GM12878 (cell line): ENCODE data around the gene DTNBP1. TPM values are rescaled to one million over a fixed set of nuclear protein-coding genes. Genes with fewer than 3 reads are reported as not detected.

Experiments used
- ATAC-seq: fragments of 200-7000 bp; cut with Tn5 transposase; 3 replicates; pipeline ENCODE4 v1.9.1; 2020; ENCODE audit warnings: mild to moderate bottlenecking, moderate library complexity
- BruUV-seq: library from RNA; stranded (reverse); fragments of 400-500 nt; replicated peaks from 2 replicates; lab custom pipeline; 2021; lab: Mats Ljungman, UMichigan
- CTCF ChIA-PET: fragments of 300-600 bp; sonication (Branson Sonifier 250); formaldehyde crosslinking; extraction: SDS; loops from one replicate; lab custom pipeline; 2021; ENCODE audit warnings: inconsistent platforms; lab: Yijun Ruan, JAX
- POLR2A ChIA-PET: fragments of 350-600 bp; formaldehyde crosslinking; extraction: SDS; loops from one replicate; lab custom pipeline; 2021; ENCODE audit warnings: inconsistent platforms; lab: Charles Lee
- RAD21 ChIA-PET: fragments of 300-600 bp; sonication (Branson Sonifier 250); formaldehyde crosslinking; loops from one replicate; lab custom pipeline; 2023; ENCODE audit warnings: antibody characterized with exemption; ENCODE audit not compliant: unreplicated experiment; lab: Charles Lee
- SMC1A ChIA-PET: fragments of 300-600 bp; sonication (Branson Sonifier 250); formaldehyde crosslinking; loops from one replicate; lab custom pipeline; 2023; ENCODE audit not compliant: unreplicated experiment, uncharacterized antibody; lab: Charles Lee
- DNase-seq: peaks from one replicate; pipeline ENCODE4 v3.0.0-alpha.2; 2011; ENCODE audit warnings: low read depth, low spot score
- FAIRE-seq: peaks from 3 replicates; lab custom pipeline; 2011; peaks lifted over from hg19 to GRCh38; lab: Jason Lieb, UNC
- H2AFZ ChIP-seq: 2 replicates; pipeline ENCODE4 v1.6.0; 2011; ENCODE audit warnings: low read depth, low read length, control low read depth; ENCODE audit not compliant: control insufficient read depth
- H3K27ac ChIP-seq: 2 replicates; pipeline ENCODE4 v1.5.1; 2011; ENCODE audit warnings: control low read depth; ENCODE audit not compliant: control insufficient read depth, insufficient read depth
- H3K27me3 ChIP-seq, 2 experiments: replicated peaks in 1 of 2; 2 replicates each; pipeline versions ENCODE4 v1.6.0 to v1.6.1; 2011; ENCODE audit warnings: low read length in 1 of 2; ENCODE audit not compliant: control insufficient read depth in 2 of 2, insufficient read depth in 2 of 2
- H3K36me3 ChIP-seq, 2 experiments: 2 replicates each; pipeline ENCODE4 v1.5.1; 2011; ENCODE audit warnings: low read length in 1 of 2; ENCODE audit not compliant: control insufficient read depth in 2 of 2, insufficient read depth in 2 of 2
- H3K4me1 ChIP-seq: 2 replicates; pipeline ENCODE4 v1.6.1; 2011; ENCODE audit warnings: mild to moderate bottlenecking, low read length, moderate library complexity, mixed read lengths; ENCODE audit not compliant: control insufficient read depth, insufficient read depth
- H3K4me2 ChIP-seq: 2 replicates; pipeline ENCODE4 v1.6.0; 2011; ENCODE audit warnings: control low read depth; ENCODE audit not compliant: control insufficient read depth, insufficient read depth
- H3K4me3 ChIP-seq: fragments of 200-600 bp; sonication (generic); 2 replicates; pipeline ENCODE4 v1.5.1; 2016
- H3K79me2 ChIP-seq: 2 replicates; pipeline ENCODE4 v1.6.0; 2011; ENCODE audit warnings: low read length; ENCODE audit not compliant: control insufficient read depth, insufficient read depth
- H3K9ac ChIP-seq: 2 replicates; pipeline ENCODE4 v1.8.0; 2011; ENCODE audit warnings: low read length, control low read depth, mixed read lengths; ENCODE audit not compliant: control insufficient read depth, insufficient read depth
- H3K9me3 ChIP-seq: replicated peaks from 3 replicates; pipeline ENCODE4 v1.5.1; 2011; ENCODE audit warnings: mild to moderate bottlenecking, low read length; ENCODE audit not compliant: control insufficient read depth, insufficient read depth
- H4K20me1 ChIP-seq: 2 replicates; pipeline ENCODE4 v1.6.0; 2011; ENCODE audit not compliant: control insufficient read depth, insufficient read depth
- ATF7 ChIP-seq: fragments of 450-650 bp; IDR thresholded peaks from 2 replicates; pipeline ENCODE4 v1.6.1; 2016; ENCODE audit warnings: low read depth, mild to moderate bottlenecking
- CHD1 ChIP-seq: IDR thresholded peaks from 2 replicates; pipeline ENCODE4 v1.6.1; 2012; ENCODE audit warnings: low read depth, low read length, improper control_type of control experiment
- PAX8 ChIP-seq: fragments of 450-650 bp; IDR thresholded peaks from 2 replicates; pipeline ENCODE4 v1.6.1; 2017; ENCODE audit warnings: mild to moderate bottlenecking, moderate library complexity
- ZBTB11 ChIP-seq: fragments of 450-650 bp; formaldehyde crosslinking; IDR thresholded peaks from 2 replicates; pipeline ENCODE4 v1.5.0; 2022; ENCODE audit warnings: mild to moderate bottlenecking, missing genetic modification characterization
- ZNF622 ChIP-seq: fragments of 450-650 bp; IDR thresholded peaks from 2 replicates; pipeline ENCODE4 v1.6.1; 2017; ENCODE audit warnings: mild to moderate bottlenecking, inconsistent platforms
- WGBS: methylation state at CpG from one replicate; pipeline ENCODE4 v1.1.6; 2016; ENCODE audit warnings: low lambda C conversion rate; ENCODE audit not compliant: insufficient replicate concordance, insufficient coverage; ENCODE audit errors: missing lambda C conversion rate; 5-methylcytosine and 5-hydroxymethylcytosine counted together
- in situ Hi-C: fragments of 300-500 bp; cut with MboI; formaldehyde crosslinking; loops from 9 replicates; pipeline ENCODE4 v1.14.3; 2018; ENCODE audit warnings: mixed read lengths
- intact Hi-C: fragments of 100-400 bp; cut with micrococcal nuclease; formaldehyde crosslinking; loops from one replicate; pipeline ENCODE4 v1.14.2; 2022; ENCODE audit not compliant: unreplicated experiment
- polyA plus RNA-seq, 11 experiments: library from polyadenylated mRNA; depleted of rRNA in 4 of 11; unstranded in 6 of 11; stranded (reverse) in 5 of 11; fragments of >200 nt; fragmentation: Nextera tagmentation in 4 of 11; fragmentation: Illumina TruSeq in 1 of 11; extraction: Ambion mirVana in 4 of 11; extraction: Trizol in 1 of 11; gene quantifications; 1 replicate in 1 of 11; 2 replicates in 10 of 11; pipeline versions ENCODE4 v1.2.1 to v1.2.3, GENCODE V29; 2011 to 2016; ENCODE audit warnings: inconsistent platforms in 2 of 11, missing spikeins in 2 of 11, low read depth in 1 of 11
- total RNA-seq, 4 experiments: library from RNA; depleted of rRNA in 3 of 4; stranded (reverse); fragments of >200 nt in 3 of 4; fragmentation: Illumina TruSeq in 1 of 4; extraction: Trizol in 1 of 4; gene quantifications; 2 replicates each; pipeline versions ENCODE4 v1.2.1 to v1.2.3, GENCODE V29; 2013 to 2021
- TF ChIP-seq, protein P1 (sequence below): IDR thresholded peaks from 2 replicates; pipeline ENCODE4 v1.6.1; 2012; ENCODE audit warnings: low read length, inconsistent platforms

DTNBP1 gene
- total and polyA plus RNA-seq, 10 of the 15 experiments (the other 5 are each of a cell fraction or from before 2014, with no cell fraction given): 7.1 to 40.3 (median 20.1) TPM

DNA sequence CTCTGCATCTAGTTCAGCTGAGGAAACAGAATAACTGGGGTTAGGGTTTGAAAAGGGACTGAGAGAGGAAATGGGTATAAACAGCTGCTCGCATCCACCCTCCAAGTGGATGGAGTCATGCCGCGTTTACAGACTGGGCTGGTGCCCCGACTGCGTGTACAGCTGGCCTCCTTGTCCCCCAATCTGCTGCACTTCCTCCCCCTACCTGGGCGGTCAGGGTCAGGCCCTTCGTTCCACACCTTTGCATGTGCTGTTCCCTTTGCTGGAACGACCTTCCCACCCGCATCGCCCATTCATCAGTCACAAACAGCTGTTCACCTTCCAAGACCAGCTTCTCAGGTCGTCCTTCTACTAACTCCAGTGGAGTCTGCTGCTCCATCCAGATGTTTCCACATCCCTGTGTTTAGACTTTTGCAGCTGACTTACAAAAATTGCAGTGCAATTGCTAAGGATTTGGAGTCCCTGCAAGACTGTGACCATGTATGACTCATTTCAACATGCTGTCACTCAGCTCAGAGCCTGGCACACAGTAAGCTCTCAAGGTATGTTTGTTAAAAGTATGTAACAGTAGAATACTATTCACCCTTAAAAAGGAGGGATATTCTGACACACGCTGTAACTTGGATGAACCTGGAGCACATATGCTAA lies 129.3 kb downstream of the DTNBP1 start:
- Histone ChIP-seq H2AFZ (no peak overlapping the region), H3K4me2 (no peak overlapping the region), H3K27ac (no peak overlapping the region), H4K20me1 (no peaks in the 10 kb centered on the region), H3K36me3 (peaks cover 0 to 5% of the 10 kb centered on the region in 2 experiments; a peak in 3 of 4 replicates), H3K9ac (no peak overlapping the region), H3K27me3 (no peaks in the 10 kb centered on the region), H3K9me3 (no peaks in the 10 kb centered on the region; the same call in 2 of the 3 replicates), H3K79me2 (no peaks in the 10 kb centered on the region), H3K4me3 (no peak overlapping the region), H3K4me1 (no peaks in the 10 kb centered on the region)
- CTCF ChIA-PET: interaction anchor here (1.6 kb wide), 1 partner anchor 91 kb away, joined by 4 read pairs; no protein-coding TSS in a partner anchor
- in situ Hi-C loops (no loop called here), intact Hi-C loops (no loop called here)
- no TSS peak for BruUV-seq
- SMC1A ChIA-PET: interaction anchor here (1.8 to 2.1 kb wide), 2 partner anchors 38 to 90 kb away, joined by 5 to 8 read pairs; no protein-coding TSS in a partner anchor
- TF ChIP-seq ATF7: no peak
- TF ChIP-seq, protein P1, sequence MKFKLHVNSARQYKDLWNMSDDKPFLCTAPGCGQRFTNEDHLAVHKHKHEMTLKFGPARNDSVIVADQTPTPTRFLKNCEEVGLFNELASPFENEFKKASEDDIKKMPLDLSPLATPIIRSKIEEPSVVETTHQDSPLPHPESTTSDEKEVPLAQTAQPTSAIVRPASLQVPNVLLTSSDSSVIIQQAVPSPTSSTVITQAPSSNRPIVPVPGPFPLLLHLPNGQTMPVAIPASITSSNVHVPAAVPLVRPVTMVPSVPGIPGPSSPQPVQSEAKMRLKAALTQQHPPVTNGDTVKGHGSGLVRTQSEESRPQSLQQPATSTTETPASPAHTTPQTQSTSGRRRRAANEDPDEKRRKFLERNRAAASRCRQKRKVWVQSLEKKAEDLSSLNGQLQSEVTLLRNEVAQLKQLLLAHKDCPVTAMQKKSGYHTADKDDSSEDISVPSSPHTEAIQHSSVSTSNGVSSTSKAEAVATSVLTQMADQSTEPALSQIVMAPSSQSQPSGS: no peak
- no peak for TF ChIP-seq ZNF622
- TF ChIP-seq ZBTB11 (CRISPR knock-in tag): no peak
- TF ChIP-seq PAX8: no peak
- no peak for TF ChIP-seq CHD1
- DNase-seq: no peak
- no peak for ATAC-seq
- no peak for FAIRE-seq
- 84% methylated on average over 12 of the region's 12 CpGs for WGBS
- POLR2A ChIA-PET: no interaction called here
- RAD21 ChIA-PET: interaction anchor here (1.0 kb wide), 1 partner anchor 130 kb away, joined by 4 read pairs; the partner anchor contains the start of gene DTNBP1
